Lower leg skin (tissue), 3 donors: ENCODE measurements around the gene DNA2.

Experiments
- CTCF ChIP-seq, 3 donors: fragments of 450-650 bp; IDR thresholded peaks; one replicate each; pipeline ENCODE4 v1.5.1; 2016; ENCODE audit warnings: antibody characterized with exemption in 3 of 3, mild to moderate bottlenecking in 3 of 3, moderate library complexity in 2 of 3
- POLR2A ChIP-seq, 2 donors: fragments of 450-650 bp; IDR thresholded peaks; one replicate each; pipeline ENCODE4 v1.6.1; 2016 to 2017; ENCODE audit warnings: antibody characterized with exemption in 2 of 2, mild to moderate bottlenecking in 1 of 2, moderate library complexity in 1 of 2

- TF ChIP-seq CTCF (IDR thresholded peaks at IDR 0.05), result no peak
- no peak for TF ChIP-seq POLR2A (IDR thresholded peaks at IDR 0.05)
These were observed 2.2 kb upstream of the DNA2 start for GRCh38 chr10:68474021-68474420.
